HG03354 (cell line): ENCODE results near the gene CISTR.
"Not testable (repeated sequence)": the region's sequence is repeated elsewhere in the genome, so short reads cannot be mapped to it uniquely, and the experiment has no call there.

ENCODE experiments used
- ATAC-seq: cut with Tn5 transposase; IDR thresholded peaks from one replicate; pipeline ENCODE4 v1.9.1; 2021; ENCODE audit warnings: mild to moderate bottlenecking; ENCODE audit not compliant: unreplicated experiment, poor library complexity, severe bottlenecking

Gene CISTR

GRCh38 chr12:53751336-53752191 lies at the start of gene CISTR:
Gene CISTR, minus strand, starts transcription at chr12:53751979.
- peak; percentile 50 for ATAC-seq

- no peak for ATAC-seq
Measured at GRCh38 chr12:53798575-53798974, 46.8 kb upstream of the CISTR start.

DNA sequence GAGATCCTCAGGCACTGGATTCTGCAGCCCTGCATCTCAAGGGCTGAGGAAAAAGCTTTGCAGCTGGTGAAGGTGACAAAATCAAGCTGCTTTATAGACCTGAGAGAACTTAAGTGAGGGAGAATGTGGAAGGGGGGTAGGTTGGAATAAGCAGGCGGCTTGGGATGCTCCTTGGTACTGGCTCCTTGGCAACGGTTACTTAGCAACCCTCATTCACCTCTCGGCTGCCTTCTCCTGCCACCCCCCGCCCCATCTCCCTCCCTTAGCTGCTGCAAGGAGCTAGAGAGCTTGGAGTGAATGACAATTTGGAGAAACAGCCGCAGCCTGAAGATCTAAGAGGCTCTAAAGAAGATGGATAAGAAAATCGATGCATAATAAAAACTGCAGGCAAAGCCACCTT lies 44.1 kb upstream of the CISTR start:
- no peak for ATAC-seq

DNA sequence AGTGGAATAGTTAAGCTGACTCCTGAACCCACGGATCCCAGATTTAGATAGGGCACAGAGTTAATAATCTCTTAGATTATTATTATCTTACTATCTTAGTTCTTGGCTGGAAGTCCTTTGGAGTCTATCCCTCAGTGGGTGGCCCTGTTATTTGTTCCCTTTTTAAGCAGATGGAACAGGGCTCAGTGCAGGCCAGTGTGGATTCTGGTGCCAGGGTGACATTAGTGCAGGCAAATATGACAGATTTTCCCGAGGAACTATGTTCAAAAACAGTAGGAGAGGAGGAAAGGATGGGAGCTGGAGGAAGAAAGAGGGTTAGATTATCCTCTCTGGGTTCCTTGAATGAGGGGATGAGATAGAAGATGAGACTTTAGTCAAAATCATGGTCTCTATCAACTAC lies 41.4 kb upstream of the CISTR start:
- no peak for ATAC-seq

DNA sequence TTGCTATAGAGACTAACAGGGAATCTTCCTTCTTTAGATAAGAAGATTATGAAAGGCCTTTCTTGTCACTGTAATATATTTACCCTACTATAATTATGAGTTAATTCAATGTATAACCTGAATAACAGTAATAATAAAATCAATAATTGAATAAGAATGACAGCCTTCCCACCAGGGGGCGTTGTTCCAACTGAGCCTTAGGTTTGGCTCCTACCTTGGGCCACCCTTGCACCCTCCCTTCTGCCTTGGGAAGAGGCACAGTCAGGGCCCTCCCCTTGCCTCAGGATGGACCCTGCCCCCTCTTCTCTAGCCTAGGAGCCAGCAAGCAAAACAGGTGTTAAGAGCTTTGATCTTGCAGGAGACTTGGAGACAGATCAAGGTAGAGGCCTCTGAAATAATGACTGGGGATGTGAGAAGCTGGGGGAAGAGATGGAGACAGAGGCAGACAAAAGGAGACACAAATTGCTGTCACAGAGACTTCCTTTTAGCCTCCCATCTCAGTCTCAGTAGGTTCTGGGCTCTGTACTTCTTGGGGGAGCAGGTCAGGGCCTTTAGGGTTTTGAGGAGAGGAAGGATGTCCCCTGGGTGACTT lies 40.1 kb upstream of the CISTR start:
- ATAC-seq = no peak

DNA sequence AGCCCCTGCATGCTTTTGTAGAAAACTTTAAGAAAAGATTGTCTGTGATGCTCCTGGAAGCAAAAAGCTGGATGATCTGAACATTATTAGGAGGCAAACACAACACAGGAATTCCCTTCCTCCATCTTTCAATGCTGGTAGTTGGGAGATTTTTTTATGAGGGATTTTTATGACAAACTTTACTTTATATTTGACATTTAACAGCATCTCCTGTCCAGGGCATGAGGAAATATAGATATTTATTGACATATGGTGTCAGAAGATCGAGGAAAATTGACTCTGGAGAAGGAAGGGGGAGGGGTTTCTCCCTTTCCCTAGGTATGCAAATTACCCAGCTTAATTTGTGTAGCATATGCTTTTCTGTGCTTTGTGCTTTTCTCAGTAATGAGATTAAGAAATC lies 37.8 kb upstream of the CISTR start:
- ATAC-seq = no peak

DNA sequence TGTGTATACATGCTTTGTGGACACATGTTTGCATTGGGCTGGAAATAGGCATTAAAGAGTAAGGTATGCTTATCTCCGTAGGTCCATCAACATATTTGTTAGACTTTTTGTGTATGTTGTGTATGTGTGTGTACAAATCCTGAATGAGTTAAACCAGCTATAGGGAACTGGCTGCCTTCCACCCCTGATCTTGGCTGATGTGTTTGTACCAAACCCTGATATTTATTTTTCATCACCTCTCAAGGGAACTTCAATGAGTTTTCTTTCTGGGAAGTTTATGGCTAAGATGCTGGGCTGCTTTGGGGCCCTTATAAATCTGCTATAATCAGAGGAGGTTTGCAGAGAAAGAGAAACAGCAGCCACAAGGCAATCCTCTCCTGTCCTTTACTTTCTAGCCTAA lies 37.1 kb upstream of the CISTR start:
- no peak for ATAC-seq

DNA sequence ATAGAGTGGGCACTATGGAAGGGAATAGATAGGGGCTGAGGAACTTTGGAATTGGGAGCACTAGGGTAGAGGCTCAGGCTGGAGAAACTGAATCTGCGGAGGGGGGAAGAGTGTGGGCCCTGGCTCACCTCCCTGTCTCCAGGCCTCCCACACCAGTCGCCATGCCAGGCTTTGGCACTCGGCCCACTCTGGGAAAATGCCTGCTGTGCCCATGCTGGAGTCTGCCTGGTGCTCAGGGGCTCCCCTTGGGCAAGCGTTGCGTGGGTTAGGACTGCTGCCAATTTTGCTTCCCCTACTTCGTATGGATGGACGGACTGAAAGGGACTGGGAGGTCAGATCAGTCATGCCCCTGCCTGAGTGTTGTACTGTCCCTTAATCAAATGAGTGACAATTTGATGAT lies 34.6 kb upstream of the CISTR start:
- ATAC-seq = no peak

DNA sequence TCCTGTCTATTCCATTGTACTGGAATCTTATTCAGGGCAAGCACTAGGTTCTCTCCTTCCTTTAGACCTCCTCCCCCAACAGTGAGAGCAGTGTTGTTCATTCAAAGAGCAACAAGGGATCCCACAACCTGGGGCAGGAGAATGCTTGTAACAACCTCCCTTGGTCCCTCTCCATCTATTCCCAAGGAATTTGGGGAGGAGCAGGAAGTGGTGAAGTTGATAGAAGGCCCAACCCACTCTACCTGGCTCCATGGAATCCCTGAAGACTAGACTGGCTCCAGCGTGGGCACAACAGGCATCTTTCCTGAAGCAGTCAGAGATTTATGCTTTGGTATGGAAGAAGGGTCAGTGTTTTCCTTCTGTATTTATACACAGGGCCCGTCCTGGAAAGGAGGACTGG lies 33.4 kb upstream of the CISTR start:
- no peak for ATAC-seq

GRCh38 chr12:53782093-53782703 lies 30.4 kb upstream of the CISTR start:
- ATAC-seq = no peak

DNA sequence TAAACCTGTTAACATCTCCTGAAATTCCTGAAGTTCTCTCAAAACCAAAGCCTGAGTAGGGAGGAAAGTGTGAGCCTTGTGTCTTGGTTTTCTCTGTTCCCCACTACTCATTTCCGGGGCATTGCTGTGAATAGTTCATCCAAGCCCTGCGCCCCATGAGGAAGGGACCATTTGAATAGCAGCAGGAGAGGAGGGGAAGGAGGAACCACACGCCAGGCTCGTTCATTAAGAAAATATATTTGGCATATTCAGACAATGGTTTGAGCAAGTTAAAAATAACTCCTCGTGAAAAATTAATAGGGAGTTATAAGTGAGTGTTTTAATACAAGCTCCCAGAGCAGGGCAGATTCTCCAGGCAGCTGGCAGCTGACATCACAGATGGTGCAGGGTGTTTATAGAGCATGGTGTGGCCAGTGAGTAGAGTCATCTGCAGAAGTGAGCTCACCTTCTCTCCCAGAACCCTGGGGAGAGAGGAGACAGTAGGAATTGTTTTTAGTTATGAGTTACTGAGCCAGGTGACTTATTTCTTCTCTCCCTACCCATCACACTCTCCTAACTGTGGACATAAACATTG lies 29.5 kb upstream of the CISTR start:
- no peak for ATAC-seq

DNA sequence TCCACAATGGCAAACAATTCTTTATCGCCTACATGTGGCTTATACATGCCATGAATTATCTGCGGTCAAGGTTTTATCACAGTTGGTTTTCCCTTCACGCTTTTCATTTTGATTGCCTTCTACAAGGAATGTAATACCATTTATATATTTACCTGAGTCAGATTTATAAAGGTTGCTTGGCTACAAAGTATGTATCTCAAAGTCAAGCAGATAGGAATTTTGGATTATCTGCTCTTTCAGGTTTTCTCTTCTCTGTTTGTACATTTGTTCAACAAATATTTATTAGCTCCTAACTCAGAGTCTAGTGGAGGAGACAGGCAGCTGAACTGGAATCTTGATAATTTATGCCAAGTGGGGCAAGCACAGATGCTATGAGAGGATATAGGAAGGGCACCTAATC lies 28.5 kb upstream of the CISTR start:
- no peak for ATAC-seq

- ATAC-seq = not testable (repeated sequence)
Measured at GRCh38 chr12:53779679-53780078, 27.9 kb upstream of the CISTR start.

GRCh38 chr12:53777936-53778644 lies 26.3 kb upstream of the CISTR start:
- ATAC-seq = no peak

DNA sequence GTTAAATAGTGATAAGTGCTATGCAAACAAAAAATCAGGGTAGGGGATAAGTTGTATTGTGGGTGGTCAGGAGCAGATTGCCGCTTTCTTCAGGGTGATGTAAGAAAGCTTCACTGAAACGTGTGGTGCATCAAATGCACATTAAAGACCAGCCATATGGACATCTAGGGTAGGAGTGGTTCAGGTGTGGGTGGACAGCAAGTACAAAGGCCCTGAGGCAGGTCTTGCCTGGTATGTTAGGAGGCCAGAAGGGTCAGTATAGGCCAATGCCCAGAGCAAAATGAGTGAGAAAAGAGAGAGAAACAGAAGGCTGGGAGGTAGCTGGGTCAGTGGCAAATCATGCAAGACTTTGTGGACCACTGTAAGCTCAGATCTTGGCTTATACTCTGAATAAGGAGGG lies 25.6 kb upstream of the CISTR start:
- no peak for ATAC-seq

DNA sequence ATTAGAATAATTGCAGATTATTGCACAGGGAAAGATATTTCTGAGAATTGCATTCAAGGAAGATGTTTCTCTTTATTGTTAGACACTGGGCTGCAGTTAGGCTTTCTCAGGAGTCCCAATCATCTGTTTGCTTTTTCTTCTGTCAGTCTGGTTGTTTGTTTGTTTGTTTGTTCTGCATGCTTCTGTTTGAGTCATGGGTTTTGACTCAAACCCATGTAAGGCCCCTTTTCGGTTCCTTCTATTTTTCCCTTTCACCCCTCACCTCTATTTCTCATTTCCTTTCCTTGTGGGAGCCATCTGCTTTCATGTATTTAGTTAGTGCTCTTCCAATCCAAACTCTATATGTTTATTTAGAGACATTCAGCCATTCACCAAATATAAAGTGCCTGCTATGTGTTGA lies 25.1 kb upstream of the CISTR start:
- ATAC-seq = no peak

GRCh38 chr12:53775478-53776145 lies 23.8 kb upstream of the CISTR start:
- no peak for ATAC-seq

GRCh38 chr12:53770281-53770680 lies 18.5 kb upstream of the CISTR start:
- no peak for ATAC-seq

- ATAC-seq = no peak
Measured at GRCh38 chr12:53768976-53769375, 17.2 kb upstream of the CISTR start.

DNA sequence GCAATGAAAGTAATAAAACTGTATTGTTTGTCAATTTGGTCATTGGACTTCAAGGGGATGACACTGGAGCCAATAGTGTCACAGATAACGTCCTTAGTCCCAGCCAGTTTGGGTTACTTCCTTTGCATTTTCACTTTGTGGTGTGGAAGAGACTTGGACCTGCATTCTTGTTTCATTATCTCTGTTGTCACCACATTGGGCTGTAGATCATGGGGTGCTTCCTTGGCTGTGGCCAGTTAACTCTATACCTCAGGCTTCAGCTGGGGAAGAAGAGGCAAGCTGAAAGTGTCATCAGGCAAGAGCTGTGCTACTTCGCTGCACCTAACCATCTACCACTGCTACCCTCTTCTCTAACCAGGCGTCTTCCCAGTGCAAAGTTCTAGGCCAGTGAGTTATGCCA lies 15.1 kb upstream of the CISTR start:
- no peak for ATAC-seq
